Right renal cortex interstitium (tissue), 3 donors: Measurements from ENCODE around the gene OPRM1. TPM values are rescaled to one million over a fixed set of nuclear protein-coding genes. Genes with fewer than 3 reads are reported as not detected.

Experiments
- DNase-seq, 3 donors: peaks; one replicate each; pipeline ENCODE4 v3.0.0-alpha.2; 2013; ENCODE audit warnings: low read depth in 3 of 3, low spot score in 2 of 3
- polyA plus RNA-seq, 3 donors: library from polyadenylated mRNA; unstranded; fragments of 120-200 nt; gene quantifications; one replicate each; pipeline ENCODE4 v1.2.1, GENCODE V29; 2013; ENCODE audit not compliant: insufficient read length in 3 of 3

Gene OPRM1
- polyA plus RNA-seq, 3 donors: not detected

GRCh38 chr6:154267508-154268106, 228.6 kb downstream of the OPRM1 start:
- DNase-seq: no peak

DNA sequence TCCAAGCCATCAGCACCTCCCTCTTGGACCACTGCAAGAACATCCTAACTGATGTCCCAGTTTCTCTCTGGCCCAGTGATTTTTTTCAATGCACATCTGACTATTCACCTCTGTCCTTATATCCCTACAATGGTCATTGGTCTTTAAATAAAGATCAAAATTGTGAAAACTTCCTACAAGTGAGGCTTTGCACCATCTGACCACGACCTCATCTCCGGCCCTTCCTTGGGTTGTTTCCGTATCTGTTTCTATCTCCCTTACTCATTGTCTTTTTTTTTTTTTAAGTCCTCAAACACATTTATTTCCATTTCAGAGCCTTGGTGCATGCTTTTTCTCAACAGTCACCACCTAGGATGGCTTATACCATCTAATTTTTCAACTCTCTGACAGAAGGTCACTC, 229.4 kb downstream of the OPRM1 start:
- DNase-seq: no peak

GRCh38 chr6:154274168-154274567, 235.1 kb downstream of the OPRM1 start:
- no peak for DNase-seq

- no peak for DNase-seq
Observed at GRCh38 chr6:154276810-154277628, 238.0 kb downstream of the OPRM1 start.

DNA sequence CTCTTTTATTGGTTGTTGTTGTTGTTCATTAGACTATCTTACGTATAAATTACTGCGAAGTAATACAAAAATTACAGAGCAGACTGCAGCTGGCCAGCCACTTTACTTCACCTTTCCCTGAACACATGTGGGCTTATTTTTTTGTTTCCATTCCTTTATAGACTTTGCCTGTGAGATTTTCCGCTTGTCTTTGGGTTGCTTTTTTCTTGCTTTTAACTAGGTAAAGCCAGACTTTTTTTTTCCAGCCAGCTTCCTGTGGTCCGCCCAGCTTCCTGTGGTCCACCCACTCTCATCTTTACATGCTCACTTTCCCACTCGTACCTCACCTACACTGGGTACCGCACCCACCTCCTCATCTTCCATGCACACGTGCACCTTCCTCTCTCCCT, 238.6 kb downstream of the OPRM1 start:
- DNase-seq: no peak

- DNase-seq: no peak
Observed at GRCh38 chr6:154280521-154280920, 241.5 kb downstream of the OPRM1 start.

- DNase-seq: no peak
Observed at GRCh38 chr6:154284313-154284853, 245.3 kb downstream of the OPRM1 start.

GRCh38 chr6:154285826-154286225, 246.8 kb downstream of the OPRM1 start:
- no peak for DNase-seq

DNA sequence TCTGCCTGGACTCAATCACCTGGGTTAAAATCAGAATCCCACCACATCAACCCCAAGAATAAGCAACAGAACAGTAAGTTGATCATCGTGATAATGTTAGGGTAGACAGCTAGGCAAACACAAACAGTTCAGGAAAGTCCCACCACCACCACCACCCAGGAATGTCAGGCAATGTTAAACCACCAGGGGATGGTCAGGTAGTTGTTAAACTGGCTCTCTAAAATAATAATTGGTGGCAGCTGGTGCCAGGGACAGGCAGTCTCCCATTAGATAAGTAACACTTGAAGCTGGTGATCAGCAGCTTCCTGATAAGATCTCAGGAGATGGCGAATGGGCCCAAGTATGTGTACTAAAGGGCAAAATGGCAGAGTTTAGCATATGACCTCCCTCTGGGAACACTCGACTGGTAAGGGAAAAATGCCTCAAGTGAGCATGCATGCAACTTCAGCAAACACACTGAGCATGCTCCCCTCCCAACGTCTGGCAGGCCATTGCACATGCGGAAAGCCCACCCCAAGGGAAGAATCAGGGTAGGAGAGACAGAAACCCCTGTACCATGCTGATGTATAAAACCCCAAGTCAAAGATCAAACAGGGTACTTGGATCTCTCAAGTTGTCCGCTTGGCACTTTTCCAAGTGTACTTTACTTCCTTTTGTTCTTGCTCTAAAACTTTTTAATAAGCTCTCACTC, 250.9 kb downstream of the OPRM1 start:
- no peak for DNase-seq

DNA sequence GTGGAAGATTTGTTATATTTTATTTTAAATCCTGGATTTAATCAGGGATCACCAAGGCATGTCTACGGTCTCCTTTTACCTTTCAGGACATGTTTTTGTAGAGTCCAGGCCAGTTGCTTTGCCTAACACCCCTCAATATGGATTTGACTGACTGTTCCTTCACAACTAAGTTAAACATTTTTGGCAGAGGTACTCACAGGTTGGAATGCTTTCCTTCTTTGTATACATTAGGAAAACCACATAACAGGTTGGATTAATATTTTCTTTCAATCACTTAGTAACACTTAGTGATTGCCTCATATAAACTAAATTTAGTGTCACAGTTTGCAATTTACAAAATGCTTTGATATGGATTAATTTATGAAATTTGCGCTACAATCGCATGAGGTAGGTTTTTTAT, 253.0 kb downstream of the OPRM1 start:
- DNase-seq: no peak

- no peak for DNase-seq
Observed at GRCh38 chr6:154292855-154293519, 253.9 kb downstream of the OPRM1 start.

GRCh38 chr6:154295733-154296132, 256.7 kb downstream of the OPRM1 start:
- DNase-seq: no peak
